Loucy (cell line): ENCODE results near the gene MON2.
A peak's percentile ranks its signal among the peaks of the same experiment; 100 is the strongest.

Experiments used
- H2AFZ ChIP-seq: fragments of 200-600 bp; sonication (generic); 2 replicates; pipeline ENCODE4 v1.6.0; 2016; ENCODE audit warnings: antibody characterized with exemption, mild to moderate bottlenecking, low read length, moderate library complexity
- H3F3A ChIP-seq: fragments of 200-600 bp; 2 replicates; pipeline ENCODE4 v1.6.0; 2016; ENCODE audit warnings: antibody characterized with exemption, low read depth, mild to moderate bottlenecking
- H3K27me3 ChIP-seq: fragments of 200-600 bp; sonication (generic); 2 replicates; pipeline ENCODE4 v1.6.1; 2014; ENCODE audit warnings: low read length, mild to moderate bottlenecking; ENCODE audit not compliant: insufficient read depth, poor library complexity, severe bottlenecking
- H3K36me3 ChIP-seq: fragments of 200-600 bp; sonication (generic); 2 replicates; pipeline ENCODE4 v1.6.1; 2016; ENCODE audit warnings: low read length; ENCODE audit not compliant: insufficient read depth
- H3K4me1 ChIP-seq: fragments of 200-600 bp; sonication (generic); 2 replicates; pipeline ENCODE4 v1.5.1; 2014; ENCODE audit warnings: low read length, mild to moderate bottlenecking; ENCODE audit not compliant: insufficient read depth, poor library complexity, severe bottlenecking
- H3K4me2 ChIP-seq: fragments of 200-600 bp; sonication (generic); 2 replicates; pipeline ENCODE4 v1.6.0; 2014; ENCODE audit warnings: antibody characterized with exemption, low read length, low read depth, mild to moderate bottlenecking; ENCODE audit not compliant: poor library complexity, severe bottlenecking
- H3K4me3 ChIP-seq: fragments of 200-600 bp; sonication (generic); 2 replicates; pipeline ENCODE4 v1.5.1; 2014; ENCODE audit warnings: low read length, mild to moderate bottlenecking, mixed read lengths; ENCODE audit not compliant: poor library complexity, severe bottlenecking
- H3K79me2 ChIP-seq: fragments of 200-600 bp; sonication (generic); 2 replicates; pipeline ENCODE4 v1.6.1; 2014; ENCODE audit warnings: low read length; ENCODE audit not compliant: insufficient read depth
- H3K9ac ChIP-seq: fragments of 200-600 bp; sonication (generic); 2 replicates; pipeline ENCODE4 v1.6.0; 2014; ENCODE audit warnings: mild to moderate bottlenecking, low read depth, low read length, moderate library complexity; ENCODE audit not compliant: poor library complexity, severe bottlenecking
- H3K9me2 ChIP-seq: fragments of 200-600 bp; sonication (generic); replicated peaks from 2 replicates; pipeline ENCODE4 v1.6.1; 2016; ENCODE audit warnings: low read depth, low read length, mixed read lengths
- H3K9me3 ChIP-seq: fragments of 200-600 bp; sonication (generic); 2 replicates; pipeline ENCODE4 v1.6.1; 2014; ENCODE audit warnings: mild to moderate bottlenecking, antibody characterized with exemption, low read length, low read depth; ENCODE audit not compliant: insufficient read depth
- H4K20me1 ChIP-seq: fragments of 200-600 bp; sonication (generic); 2 replicates; pipeline ENCODE4 v1.6.0; 2014; ENCODE audit warnings: antibody characterized with exemption, low read length, mild to moderate bottlenecking; ENCODE audit not compliant: insufficient read depth, poor library complexity, severe bottlenecking
- EZH2phosphoT487 ChIP-seq: fragments of 200-600 bp; IDR thresholded peaks from 2 replicates; pipeline ENCODE4 v1.6.1; 2018; ENCODE audit warnings: antibody characterized with exemption, mild to moderate bottlenecking, moderate library complexity, borderline replicate concordance
- TF ChIP-seq, protein P1 (sequence below): fragments of 200-600 bp; sonication (generic); conservative IDR thresholded peaks from 2 replicates; pipeline ENCODE4 v1.5.1; 2014; ENCODE audit warnings: mild to moderate bottlenecking, antibody characterized with exemption, low read length

MON2 gene

DNA sequence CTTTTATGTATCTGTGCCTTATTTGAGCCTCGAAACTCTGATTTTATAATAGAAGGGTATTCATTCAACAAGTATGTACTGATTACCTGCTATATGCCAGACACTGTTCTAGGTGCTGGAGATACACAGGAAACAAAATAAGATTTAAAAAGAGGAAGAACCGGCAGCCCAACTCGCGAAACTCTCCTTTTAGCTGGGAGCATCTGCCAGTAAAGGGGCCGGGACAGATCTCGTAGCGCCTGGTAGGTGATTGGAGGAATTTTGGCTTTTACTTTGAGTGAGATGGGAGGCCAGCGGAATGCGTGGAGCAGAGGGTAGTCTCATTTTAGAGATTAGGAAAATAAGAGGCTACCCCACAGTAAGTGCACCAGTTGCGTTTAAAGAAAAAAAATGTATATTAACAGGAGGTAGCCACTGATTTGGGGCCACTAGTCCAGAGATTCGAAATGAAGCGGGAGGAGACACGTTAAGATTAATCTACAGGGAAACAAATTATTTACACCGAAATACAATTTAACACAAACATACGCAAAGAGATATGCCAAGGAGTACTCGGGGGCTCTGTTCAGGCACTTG, 520 bp upstream of the MON2 start:
- Histone ChIP-seq H2AFZ (peak overlapping the region; percentile 100), H3K79me2 (peaks cover 43% of the 10 kb centered on the region), H3K4me1 (peaks cover 26% of the 10 kb centered on the region), H3K9me2 (no peaks in the 10 kb centered on the region), H3K9ac (peak overlapping the region; percentile 91), H3K36me3 (no peaks in the 10 kb centered on the region), H3K4me2 (peak overlapping the region; percentile 86), H3K27me3 (no peaks in the 10 kb centered on the region), H3F3A (no peaks in the 10 kb centered on the region), H4K20me1 (peaks cover 20% of the 10 kb centered on the region), H3K9me3 (peaks cover 9% of the 10 kb centered on the region; the same call in 1 of the 2 replicates), H3K4me3 (peak overlapping the region; percentile 94)
- TF ChIP-seq EZH2phosphoT487 = no peak
- TF ChIP-seq, protein P1, sequence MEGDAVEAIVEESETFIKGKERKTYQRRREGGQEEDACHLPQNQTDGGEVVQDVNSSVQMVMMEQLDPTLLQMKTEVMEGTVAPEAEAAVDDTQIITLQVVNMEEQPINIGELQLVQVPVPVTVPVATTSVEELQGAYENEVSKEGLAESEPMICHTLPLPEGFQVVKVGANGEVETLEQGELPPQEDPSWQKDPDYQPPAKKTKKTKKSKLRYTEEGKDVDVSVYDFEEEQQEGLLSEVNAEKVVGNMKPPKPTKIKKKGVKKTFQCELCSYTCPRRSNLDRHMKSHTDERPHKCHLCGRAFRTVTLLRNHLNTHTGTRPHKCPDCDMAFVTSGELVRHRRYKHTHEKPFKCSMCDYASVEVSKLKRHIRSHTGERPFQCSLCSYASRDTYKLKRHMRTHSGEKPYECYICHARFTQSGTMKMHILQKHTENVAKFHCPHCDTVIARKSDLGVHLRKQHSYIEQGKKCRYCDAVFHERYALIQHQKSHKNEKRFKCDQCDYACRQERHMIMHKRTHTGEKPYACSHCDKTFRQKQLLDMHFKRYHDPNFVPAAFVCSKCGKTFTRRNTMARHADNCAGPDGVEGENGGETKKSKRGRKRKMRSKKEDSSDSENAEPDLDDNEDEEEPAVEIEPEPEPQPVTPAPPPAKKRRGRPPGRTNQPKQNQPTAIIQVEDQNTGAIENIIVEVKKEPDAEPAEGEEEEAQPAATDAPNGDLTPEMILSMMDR = no peak

- Histone ChIP-seq H3K9ac (peak overlapping the region; percentile 91), H3K4me2 (peak overlapping the region; percentile 77), H3K36me3 (no peaks in the 10 kb centered on the region), H2AFZ (no peak overlapping the region), H3K4me3 (peak overlapping the region; percentile 94), H3K79me2 (peaks cover 63% of the 10 kb centered on the region), H3K9me2 (no peaks in the 10 kb centered on the region), H3K9me3 (peaks cover 7% of the 10 kb centered on the region; the same call in 1 of the 2 replicates), H3K4me1 (peaks cover 46% of the 10 kb centered on the region), H4K20me1 (peaks cover 32% of the 10 kb centered on the region), H3K27me3 (no peaks in the 10 kb centered on the region), H3F3A (no peaks in the 10 kb centered on the region)
- TF ChIP-seq EZH2phosphoT487 = no peak
- TF ChIP-seq, protein P1 = no peak
These were observed 1.8 kb downstream of the MON2 start for GRCh38 chr12:62468397-62468796.

GRCh38 chr12:62468935-62469334, 2.3 kb downstream of the MON2 start:
- Histone ChIP-seq H3K4me2 (peak overlapping the region; percentile 77), H3K9ac (peak overlapping the region; percentile 54), H3K9me3 (0 out of 2 replicates have a peak, but pooled peaks cover 2% of the 10 kb centered on the region), H3F3A (no peaks in the 10 kb centered on the region), H2AFZ (no peak overlapping the region), H3K36me3 (no peaks in the 10 kb centered on the region), H4K20me1 (peaks cover 32% of the 10 kb centered on the region), H3K9me2 (no peaks in the 10 kb centered on the region), H3K79me2 (peaks cover 68% of the 10 kb centered on the region), H3K27me3 (no peaks in the 10 kb centered on the region), H3K4me1 (peaks cover 46% of the 10 kb centered on the region), H3K4me3 (peak overlapping the region; percentile 94)
- TF ChIP-seq EZH2phosphoT487 = no peak
- TF ChIP-seq, protein P1 = no peak
